Esophagus mucosa (tissue), 1 donor: ENCODE data around the gene SLC6A6. TPM values are rescaled to one million over a fixed set of nuclear protein-coding genes. Genes with fewer than 3 reads are reported as not detected.
"Not testable (repeated sequence)": the region's sequence is repeated elsewhere in the genome, so short reads cannot be mapped to it uniquely, and the experiment has no call there.

Source experiments
- ATAC-seq: fragments of 200-7000 bp; cut with Tn5 transposase; one replicate; pipeline ENCODE4 v1.9.1; 2020
- total RNA-seq: library from RNA; stranded (reverse); gene quantifications from one replicate; pipeline ENCODE4 v1.2.4, GENCODE V29; 2023
- donor health status: DM: yes; HTN: yes; CAD: no.

SLC6A6 gene
- total RNA-seq, 1 donor from 2014 or later, result 11.0 TPM

DNA sequence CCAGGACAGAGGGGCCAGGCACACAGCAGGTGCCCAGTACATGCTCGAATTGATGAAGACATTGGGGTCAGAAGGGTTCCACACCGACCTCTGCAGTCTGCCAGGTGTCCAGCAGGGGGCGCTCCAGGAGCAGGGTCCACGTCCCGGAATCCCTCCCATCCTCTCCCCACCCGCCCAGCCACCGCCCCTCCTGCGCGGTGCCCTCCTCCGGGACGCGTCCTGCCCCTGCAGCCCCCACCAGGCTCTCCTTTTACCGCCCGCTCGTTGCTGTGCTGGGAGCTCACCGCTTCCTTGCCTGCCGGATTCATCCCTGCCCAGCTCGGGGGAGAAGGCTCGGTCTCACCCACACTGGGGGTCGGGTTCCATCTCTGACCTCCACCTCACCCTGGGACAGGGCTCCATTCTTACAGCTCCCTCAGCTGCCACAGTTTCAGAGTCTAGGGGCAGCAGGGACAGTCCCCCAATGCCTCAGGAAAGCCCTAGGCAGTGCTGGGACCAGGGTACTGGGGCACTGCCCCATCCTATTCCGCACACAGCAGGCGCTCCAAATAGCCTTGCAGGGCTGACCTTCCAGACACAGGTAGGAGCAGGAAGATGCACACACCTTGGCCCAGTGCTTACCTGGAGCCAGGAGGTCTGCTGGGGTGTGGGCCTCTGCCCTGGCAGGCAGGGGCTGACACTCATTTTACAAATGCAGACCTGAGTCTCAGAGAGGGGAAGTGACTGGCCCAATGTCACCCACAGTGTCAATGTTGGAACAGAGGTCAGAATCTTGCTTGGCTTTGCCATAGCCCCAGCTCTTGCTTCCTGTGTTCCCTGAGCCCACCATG lies 106.8 kb downstream of the SLC6A6 start:
- ATAC-seq, result peak; percentile 63

DNA sequence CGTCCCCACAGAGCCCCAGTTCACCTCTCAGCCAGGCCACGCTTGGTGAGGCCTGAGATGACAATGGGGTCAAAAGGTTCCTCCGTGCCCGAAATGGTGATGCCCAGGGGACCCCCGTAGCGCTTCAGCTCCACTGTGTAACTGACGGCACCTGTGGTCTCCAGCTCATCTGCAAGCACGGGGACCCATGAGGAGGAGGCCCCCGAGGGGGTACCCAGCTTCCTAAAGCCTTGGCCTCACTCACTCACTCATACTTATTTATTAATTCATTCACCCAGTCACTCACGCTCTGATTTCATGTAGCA lies 107.3 kb downstream of the SLC6A6 start:
- no peak for ATAC-seq

DNA sequence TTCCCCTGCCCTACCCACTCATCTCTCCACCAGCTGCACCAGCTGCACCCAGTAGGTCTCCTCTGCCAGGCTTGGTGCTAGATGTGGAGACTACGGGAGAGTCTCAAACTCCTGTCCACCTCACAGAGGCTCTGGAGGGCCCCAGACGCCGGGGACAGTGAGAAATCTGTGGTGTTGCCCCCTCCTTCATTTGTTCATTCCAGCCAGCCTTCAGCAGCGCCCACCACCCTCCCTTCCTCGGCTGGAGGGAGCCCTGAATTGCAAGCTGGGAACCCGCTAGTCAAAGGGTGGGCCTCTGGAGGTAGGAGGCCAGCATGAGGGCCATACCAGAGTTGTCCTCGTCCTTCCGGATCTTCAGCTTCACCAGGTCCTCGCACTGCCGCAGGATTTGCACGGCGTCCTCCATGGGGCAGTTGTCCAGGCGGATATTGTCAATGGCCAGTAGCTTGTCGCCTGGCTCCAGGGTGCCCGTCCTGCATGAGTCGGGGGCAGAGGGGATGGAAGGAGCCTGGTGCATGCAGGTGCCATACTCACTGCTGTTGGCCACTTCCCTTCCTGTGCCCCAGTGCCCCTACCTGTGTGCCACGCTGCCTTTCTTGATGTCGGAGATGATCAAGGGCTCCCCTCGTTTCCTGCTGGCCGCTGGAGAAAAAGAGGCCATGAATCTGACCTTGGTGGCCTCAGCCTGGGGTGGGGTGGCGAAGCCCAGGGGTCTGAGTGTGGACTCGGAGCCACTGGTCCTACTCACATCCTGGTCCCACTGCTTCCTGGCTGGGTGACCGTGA lies 108.6 kb downstream of the SLC6A6 start:
- ATAC-seq, result no peak

DNA sequence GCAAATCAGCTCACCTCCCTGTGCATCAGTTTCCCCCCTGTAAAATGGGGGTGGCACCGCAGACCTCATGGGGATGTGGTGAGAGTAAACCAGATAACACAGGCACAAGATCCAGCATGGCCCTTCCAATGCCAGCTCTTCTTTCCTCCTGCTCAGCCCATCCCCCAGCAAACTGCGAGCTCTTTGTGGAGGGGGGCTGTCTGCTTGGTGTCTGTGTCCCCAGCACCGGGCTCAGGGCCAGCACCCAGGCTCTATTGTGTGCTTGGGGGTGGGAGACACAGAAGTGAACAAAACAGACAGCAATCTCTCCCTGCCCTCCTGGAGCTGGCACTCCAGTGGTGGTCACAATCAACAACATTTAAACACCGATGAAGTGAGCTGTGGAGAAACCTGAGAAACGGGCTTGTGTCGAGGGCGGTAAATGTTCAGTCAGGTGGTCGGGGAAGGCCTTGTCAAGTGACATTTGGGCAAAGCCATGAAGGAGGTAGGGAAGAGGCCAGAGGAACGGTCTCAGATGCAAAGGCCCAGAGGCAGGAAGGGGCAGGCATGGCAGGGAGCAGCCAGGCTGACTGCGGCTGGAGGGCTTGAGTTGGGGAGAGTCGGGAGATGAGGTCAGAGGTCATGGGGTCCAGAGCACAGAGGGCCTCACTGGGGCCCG lies 109.3 kb downstream of the SLC6A6 start:
- ATAC-seq, result no peak

DNA sequence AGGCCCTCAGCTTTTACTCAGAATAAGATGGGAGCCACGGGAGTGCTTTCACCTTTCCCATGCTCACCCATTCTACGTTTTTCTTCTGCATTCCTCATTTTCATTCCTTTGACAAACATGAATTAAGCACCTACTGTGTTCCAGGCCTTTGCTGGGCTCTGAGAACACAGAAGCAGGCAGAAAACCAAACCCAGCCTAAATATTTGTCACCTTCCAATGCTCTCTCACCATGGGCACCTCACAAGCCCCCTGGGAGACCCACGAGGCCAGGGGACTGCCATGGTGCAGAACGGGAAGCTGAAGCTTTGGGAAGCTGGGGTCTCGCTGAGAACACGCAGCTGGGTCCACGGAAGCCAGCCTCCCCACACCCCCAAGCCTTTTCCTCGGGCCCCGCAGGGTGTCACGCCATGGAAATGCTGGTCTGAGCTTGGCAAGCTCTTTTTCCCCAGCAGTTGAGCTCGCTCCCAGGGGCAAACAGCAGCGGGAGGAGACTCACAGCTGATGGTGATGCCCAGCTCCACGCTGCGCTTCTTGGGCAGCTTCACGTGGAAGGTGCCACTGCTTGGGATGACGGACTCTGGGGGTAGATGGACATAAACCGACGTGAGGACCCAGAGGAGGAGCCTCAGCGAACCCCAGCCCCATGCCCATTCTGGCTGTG lies 110.0 kb downstream of the SLC6A6 start:
- ATAC-seq, result no peak

DNA sequence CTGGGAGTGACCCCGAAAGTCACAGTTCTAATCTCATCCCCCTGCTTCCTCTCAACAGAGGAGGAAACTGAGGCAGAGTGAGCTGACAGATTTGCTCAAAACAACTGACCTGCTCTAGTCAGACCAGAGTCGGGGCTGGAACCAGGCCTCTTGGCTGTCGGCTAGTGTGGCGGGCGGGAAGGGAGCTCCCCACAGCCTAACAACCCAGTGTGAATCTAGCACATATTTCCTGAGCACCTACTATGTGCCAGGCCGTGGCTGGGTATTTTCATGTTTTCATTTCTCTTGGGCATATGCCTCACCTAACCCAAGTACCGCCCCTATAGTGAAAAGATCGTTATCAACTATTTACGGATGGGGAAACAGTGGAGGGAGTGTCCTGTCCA lies 110.5 kb downstream of the SLC6A6 start:
- ATAC-seq, result no peak

DNA sequence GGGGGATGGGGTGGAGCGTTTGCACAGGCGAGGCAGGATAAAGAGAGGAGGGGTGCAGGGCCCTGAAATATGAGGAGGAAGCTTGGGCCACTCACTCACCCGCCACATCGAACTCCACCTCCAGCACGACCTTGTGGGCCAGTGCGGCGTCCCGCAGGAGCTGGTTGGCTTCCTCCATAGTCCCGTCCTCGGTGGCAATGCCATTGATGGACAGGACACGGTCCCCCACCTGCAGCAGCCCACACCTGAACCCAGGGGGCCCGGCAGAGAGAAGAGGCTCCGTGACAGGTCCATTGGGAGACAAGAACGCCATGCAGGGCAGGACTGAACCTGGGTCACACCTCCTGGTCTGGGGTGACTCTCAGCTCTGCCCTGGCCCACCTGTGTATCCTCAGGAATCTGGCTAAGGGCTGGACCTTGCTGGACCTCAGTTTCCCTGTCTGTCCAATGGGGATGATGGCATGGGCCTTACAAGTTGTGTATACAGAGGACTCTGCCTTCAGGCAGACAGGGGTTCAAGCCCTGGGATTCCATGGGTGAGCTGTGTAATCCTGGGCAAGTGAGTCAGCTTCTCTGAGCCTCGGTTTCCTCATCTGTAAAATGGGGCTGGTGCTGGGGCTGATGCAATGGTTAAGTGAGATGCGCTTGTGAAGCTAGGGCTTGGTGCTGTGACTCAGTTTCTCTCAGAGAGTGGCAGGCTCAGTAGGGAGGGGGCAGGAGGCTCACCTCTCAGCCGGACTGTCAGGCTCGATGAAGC lies 111.3 kb downstream of the SLC6A6 start:
- peak; percentile 21 for ATAC-seq

DNA sequence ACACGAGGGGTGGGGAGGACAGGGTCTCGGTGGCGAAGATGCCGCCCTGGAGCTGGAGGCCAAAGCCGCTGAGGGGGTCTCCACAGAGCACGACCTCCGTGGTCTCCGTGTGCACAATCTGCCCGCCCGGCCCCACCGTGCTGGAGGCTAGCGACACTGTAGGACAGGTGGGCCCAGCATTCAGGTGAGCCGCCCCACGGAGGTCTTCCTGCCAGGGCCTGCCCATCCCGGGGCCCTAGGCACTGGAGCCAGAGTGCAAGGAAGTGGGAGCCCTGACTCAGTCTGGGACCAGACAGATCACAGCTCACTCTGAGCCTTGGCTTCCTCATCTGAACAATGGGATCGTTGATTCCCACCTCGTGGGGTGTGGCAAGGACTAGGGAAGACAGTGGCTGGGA lies 111.9 kb downstream of the SLC6A6 start:
- ATAC-seq, result peak; percentile 81

DNA sequence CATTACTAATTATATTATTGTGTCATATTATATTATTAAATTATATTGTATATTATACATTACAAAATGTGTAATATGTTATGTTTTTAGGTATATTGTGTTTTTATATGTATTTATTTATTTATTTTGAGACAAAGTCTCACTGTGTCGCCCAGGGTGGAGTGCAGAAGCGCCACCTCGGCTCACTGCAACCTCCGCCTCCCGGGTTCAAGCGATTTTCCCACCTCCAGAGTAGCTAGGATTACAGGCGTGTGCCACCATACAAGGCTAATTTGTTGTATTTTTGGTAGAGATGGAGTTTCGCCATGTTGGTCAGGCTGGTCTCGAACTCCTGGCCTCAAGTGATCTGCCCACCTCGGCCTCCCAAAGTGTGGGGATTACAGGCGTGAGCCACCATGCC lies 113.1 kb downstream of the SLC6A6 start:
- ATAC-seq, result not testable (repeated sequence)

DNA sequence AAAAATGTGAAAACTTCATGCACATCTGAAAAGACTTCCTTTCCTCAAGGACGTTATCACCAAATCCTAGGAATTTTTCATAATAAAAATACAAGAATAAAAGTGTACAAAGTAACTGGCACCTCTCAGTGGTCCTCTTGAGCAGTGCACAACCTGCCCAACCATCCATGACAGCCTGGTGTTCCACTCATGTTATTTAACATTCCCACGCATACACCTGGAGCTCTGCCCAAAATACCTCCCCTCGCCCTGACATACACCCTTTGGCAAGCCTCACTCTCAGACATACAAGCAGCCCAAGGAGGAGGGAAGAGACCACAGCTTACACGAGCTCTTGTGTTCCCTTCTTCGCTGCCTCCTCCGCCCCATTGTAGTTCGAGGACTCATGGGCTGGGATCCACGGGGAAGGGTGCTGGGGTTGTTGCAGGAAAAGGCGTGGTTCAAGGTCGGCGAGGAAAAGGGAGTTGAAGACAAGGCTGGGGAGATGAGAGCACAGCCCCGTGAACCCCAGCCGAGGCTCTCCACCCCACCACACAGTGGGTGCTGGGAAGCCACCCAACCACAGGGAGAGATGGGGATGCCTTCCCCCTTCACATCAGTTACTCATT lies 114.4 kb downstream of the SLC6A6 start:
- ATAC-seq, result no peak

DNA sequence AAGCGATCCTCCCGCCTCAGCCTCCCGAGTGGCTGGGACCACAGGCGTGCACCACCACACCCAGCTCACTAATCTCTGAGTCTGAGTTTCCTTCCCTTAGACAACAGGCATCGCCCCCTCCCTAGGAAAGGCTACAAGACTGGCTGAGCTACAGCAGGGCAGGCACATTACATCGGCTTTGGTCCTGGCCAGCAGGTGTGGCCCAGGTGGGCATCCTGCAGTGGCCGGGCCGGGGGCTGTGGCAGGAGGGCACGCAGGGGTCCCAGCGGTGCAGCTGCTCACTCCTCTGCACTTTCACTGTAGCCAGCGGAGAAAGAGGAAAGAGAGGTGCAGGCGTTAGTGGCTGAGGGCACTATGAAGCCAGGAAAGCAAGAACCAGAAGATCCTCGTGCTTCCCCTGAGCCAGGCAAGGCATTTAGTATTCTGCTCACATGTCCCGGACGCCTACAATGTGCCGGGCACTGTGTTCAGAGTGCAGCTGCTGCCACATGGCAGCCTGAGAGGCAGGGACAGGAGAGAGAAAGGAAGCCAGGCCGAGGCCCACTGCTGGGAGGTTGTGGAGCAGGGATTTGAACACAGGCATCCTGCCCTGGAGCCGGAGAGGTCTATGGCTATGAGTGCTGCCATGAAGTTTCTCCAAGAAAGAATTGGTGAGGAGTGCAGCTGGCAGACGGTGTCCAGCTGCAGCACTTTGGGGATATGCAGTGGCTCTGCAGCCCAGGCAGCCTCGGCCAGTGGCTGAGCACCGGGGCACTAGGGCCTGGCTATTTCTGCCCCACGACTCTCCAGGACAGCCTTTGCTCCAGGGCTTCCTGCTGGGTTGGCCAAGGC lies 115.4 kb downstream of the SLC6A6 start:
- no peak for ATAC-seq

DNA sequence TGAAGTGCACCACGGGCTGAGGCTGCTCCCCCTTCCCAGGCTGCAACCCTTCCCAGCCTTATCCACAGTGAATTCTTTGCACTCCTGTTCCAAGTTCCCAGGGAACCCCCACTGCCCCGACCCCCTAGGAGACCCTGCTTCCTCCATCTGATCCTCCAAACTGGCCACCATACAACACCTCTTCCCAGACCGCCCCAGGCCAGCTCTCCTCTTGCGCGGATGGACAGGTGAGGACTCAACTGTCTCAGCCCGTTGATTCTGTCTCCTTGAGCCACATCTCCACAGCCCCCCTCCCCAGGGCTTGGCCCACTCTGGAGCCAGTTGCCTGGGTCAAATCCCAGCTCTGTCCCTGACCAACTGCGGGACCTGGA lies 116.0 kb downstream of the SLC6A6 start:
- ATAC-seq, result no peak

DNA sequence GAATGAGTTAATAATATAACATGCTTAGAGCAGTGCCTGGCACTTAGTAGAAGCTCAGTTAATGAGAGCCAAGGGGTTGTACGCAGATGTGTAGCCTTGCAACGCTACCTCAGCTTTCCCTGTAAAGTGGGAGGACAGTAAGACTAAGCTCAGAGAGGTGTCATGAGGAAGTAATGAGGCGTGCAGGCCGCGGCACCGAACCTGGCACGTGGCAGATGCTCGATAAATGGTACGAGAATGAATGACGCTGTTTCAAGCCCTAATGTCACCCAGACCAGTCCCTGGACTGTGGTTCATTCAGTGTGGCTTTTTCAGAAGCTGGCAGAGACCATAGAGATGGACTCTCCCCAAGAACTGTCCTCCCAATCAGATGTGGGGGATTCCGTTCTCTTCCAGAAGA lies 116.5 kb downstream of the SLC6A6 start:
- ATAC-seq, result no peak

DNA sequence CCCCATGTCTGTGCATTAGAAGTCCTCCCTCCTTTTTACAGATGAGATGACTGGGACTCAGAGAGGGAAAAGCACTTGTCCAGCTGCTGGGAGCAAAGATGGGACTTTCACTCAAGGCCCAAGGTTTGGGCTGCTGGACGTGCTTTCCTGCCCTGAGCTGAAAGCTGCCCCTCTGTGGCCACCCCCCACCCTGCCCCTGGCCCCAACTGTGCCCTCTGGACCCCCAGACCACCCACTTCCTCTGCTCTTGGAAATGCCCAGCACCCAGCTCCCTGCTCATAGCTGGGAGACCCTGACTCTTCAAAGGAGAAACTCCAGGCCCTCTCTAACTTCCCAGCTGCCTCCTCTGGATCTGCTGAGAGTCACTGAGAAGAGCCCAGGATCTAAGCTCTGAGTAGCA lies 117.0 kb downstream of the SLC6A6 start:
- no peak for ATAC-seq

DNA sequence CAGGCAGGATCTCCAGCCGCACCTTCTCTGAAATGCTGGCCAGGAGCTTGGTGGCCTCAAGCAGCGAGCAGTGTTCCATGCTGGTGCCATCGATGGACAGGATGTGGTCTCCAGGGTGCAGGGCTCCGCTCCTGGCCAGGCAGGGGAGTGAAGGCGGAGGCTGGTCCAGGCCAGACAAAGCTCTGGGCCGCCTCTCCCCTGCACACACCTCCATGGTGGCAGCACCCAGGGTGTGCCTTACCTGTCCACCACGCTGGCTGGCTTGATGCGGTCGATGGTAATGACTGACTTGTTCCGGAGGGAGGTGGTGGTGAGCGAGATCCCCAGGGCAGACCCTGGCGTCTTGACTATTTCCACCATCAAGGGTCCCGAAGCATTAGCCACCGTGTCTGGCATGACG lies 117.7 kb downstream of the SLC6A6 start:
- ATAC-seq, result no peak

DNA sequence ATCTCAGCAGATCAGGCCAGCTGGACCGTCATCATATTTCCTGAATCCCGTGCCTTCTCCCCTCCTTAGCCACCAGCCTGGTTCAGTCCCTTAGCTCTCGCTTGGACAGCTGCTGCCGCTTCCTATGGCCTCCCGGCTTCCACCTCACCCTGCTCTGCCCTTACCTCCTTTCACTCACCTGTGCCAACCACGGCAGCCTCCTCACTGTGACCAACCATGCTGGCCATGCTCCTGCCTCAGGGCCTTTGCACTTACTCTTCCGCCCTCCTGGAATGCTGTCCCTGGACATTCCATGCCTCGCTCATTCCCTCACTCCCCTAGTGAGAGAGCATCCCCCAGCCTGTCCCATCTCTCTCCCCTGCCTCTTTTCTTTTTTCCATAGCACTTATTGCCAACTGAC lies 118.6 kb downstream of the SLC6A6 start:
- ATAC-seq, result no peak

DNA sequence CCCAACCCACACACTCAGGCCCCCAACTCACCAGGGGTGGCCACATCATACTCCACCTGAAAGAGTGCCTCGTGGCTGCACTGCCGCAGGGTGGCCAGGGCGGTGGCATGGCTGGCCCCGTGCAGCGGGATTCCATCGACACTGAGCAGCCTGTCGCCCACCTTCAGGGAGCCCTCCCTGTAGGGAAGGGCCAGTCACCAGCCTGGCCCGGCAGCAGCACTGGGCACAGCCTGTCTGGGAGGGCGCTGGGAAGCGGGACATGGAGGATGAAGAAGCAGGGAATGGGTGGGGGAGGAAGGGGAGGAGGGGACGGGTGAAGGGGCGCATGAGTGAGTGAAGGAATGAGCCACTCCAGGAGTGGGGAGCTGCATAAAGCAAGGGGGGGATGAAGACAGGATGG lies 119.2 kb downstream of the SLC6A6 start:
- ATAC-seq, result no peak

DNA sequence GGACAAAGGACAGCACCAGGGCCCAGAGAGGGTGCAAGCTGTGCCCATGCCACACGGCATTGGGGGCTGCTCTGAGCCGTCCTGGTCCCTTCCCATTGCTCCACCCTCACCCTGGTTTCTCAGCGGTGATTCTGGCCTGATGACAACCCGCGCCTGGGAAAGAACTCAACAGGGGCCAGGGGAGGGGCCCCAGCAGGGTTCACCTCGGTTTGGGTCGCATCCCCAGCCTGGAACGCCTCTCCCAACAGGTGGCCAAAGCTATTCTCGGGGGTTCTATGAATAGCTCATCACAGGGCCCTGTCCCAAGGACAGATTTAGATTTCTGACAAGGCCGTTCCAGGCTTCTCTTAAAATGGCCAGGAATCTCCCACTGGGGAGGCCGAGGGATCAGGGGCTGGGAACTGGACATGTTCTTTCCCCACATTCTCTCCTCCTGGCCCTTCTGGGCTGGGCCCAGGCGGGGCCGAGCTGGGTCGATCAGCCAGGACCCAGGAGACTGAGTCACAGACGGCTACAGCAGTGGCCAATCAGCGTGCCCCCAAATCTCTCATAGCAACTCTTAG lies 119.8 kb downstream of the SLC6A6 start:
- no peak for ATAC-seq

DNA sequence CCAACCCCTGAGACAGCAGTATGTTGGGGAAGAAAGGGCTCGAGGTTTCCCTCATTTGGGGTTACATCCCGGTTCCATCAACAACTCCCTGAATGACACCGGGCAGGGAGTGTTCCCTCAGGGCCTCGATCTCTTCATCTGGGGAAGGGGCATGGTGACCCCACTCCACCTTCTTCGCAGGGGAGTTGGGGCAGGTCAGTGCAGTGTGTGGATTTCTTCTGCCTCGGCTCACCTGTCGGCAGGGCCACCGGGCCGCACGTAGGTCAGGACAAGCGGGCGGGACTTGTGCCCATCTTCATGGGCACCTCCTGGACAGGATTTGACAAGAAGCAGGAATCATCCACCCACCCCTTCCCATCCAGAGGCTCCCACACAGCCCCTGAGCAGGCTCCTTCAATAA lies 120.4 kb downstream of the SLC6A6 start:
- ATAC-seq, result no peak

DNA sequence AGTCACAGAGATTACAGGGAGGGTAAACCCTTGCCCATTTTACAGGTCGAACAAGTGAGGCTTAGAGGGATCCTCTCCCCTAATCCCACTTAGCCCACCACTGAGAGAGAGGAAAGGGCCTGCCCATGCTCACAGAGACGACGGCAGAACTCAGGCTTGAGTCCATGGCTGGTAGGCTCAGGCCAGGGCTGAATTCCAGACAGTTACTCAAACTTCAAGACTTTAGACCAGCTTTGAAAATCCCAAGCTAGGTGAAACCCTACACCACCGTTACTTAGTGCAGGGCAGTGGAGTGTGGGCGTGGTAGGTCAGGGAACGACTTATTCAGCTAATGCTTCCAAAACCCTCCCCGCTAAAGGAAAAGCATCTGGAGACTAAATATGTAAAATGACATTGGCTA lies 121.4 kb downstream of the SLC6A6 start:
- ATAC-seq, result no peak

DNA sequence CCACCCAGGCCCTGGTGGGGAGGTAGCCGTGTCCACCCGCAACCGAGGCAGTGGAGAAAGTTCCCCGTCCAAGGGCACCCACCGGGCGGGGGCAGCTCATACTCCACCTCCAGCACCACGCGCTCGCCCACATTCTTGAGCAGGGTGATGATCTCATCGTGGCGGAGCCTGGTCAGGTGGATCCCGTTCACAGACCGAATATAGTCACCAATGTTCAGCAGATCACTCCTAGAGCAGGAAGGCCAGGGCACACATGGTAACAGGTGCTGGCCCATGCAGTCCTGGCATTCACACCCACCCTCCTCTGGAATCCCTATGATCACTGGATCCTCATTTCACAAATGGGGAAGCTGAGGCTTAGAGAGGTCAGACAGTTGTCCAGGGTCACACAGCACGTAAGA lies 121.9 kb downstream of the SLC6A6 start:
- ATAC-seq, result peak; percentile 71
